Kidney (tissue), 14 donors: ENCODE data around the gene TSPAN15. TPM values are rescaled to one million over a fixed set of nuclear protein-coding genes. Genes with fewer than 3 reads are reported as not detected.

ENCODE experiments used
- DNase-seq, 5 donors: peaks; one replicate each; pipeline ENCODE4 v3.0.0-alpha.2; 2013 to 2020
- FAIRE-seq: peaks from 2 replicates; lab custom pipeline; 2012; peaks lifted over from hg19 to GRCh38; lab: Jason Lieb, UNC
- H3K27ac ChIP-seq, 2 donors: one replicate each; pipeline ENCODE4 v1.7.0; 2013; ENCODE audit warnings: low read depth in 2 of 2, low read length in 2 of 2, inconsistent platforms in 1 of 2
- H3K27me3 ChIP-seq: one replicate; pipeline ENCODE4 v1.7.1; 2013; ENCODE audit warnings: low read length, inconsistent platforms; ENCODE audit not compliant: control insufficient read depth, insufficient read depth
- H3K36me3 ChIP-seq, 3 donors: one replicate each; pipeline versions ENCODE4 v1.7.0 to v1.7.1; 2013; ENCODE audit warnings: low read length in 3 of 3, control low read depth in 1 of 3, inconsistent platforms in 1 of 3; ENCODE audit not compliant: insufficient read depth in 3 of 3, control insufficient read depth in 2 of 3
- H3K4me1 ChIP-seq, 3 donors: one replicate each; pipeline versions ENCODE4 v1.7.0 to v1.7.1; 2013; ENCODE audit warnings: low read length in 3 of 3, inconsistent platforms in 1 of 3, low read depth in 1 of 3; ENCODE audit not compliant: control insufficient read depth in 2 of 3, insufficient read depth in 2 of 3
- H3K4me3 ChIP-seq, 3 donors: one replicate each; pipeline versions ENCODE4 v1.7.0 to v1.8.1; 2013; ENCODE audit warnings: low read length in 3 of 3, control low read depth in 1 of 3, inconsistent platforms in 1 of 3
- H3K9ac ChIP-seq, 3 donors: one replicate each; pipeline versions ENCODE4 v1.7.0 to v1.7.1; 2013; ENCODE audit warnings: low read length in 3 of 3, control low read depth in 1 of 3, inconsistent platforms in 1 of 3
- H3K9me3 ChIP-seq, 3 donors: one replicate each; pipeline versions ENCODE4 v1.7.0 to v1.7.1; 2013; ENCODE audit warnings: low read length in 3 of 3, control low read depth in 1 of 3, inconsistent platforms in 1 of 3; ENCODE audit not compliant: control insufficient read depth in 2 of 3, insufficient read depth in 1 of 3
- intact Hi-C: fragments of 100-400 bp; cut with DNase I; formaldehyde crosslinking; loops from one replicate; pipeline ENCODE4 v1.11.1; 2022
- polyA plus RNA-seq: library from polyadenylated mRNA; stranded (reverse); fragments of 350-450 nt; fragmentation: Illumina TruSeq; extraction: RNeasy Lipid Tissue Mini Kit (QIAGEN cat#74804); gene quantifications from one replicate; pipeline ENCODE4 v1.2.3, GENCODE V29; 2014; ENCODE audit warnings: low read depth, low replicate concordance; ENCODE audit not compliant: insufficient read depth
- total RNA-seq: library from RNA; stranded (reverse); fragmentation: NEBNext Ultra II Directional; extraction: Animal tissue kit (Norgen Biotek cat#: 25700); gene quantifications from one replicate; pipeline ENCODE4 v1.2.1, GENCODE V29; 2021
- TF ChIP-seq, protein P1 (sequence below): IDR thresholded peaks from 3 replicates; pipeline ENCODE4 v1.5.1; 2012; ENCODE audit warnings: mild to moderate bottlenecking, moderate library complexity, borderline replicate concordance; ENCODE audit not compliant: insufficient read depth; ENCODE audit errors: extremely low read depth
- donor health status: control.
- donor health status: control.
- donor health status: control.
- donor health status: control.
- donor health status: control.
- donor health status: DM: yes; HTN: yes; CAD: no.
- donor health status: Normal renal cell carcinoma (clear cell type).

Gene TSPAN15
- total and polyA plus RNA-seq, 2 donors from 2014 or later: 28.2 to 65.4 TPM

DNA sequence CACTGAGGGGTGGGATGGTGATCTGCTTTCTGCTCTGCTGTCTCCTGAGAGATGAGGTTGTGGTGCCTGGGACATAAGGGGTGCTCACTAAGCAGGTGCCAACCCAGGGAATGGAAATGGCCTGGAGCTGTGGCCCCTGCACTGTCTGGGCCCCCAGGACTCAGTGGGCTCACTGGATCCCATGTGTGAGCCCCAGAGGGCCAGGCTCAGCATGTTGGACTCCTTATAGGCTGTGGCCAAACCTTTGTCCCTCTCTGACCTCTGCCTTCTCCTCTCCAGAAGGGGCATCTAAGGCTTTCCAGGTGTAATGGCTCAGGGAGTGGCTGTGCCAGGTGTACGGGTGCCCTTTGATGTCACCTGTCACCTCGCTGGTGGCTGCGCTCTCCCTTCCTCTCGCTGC is 65.5 kb downstream of the TSPAN15 start:
- Histone ChIP-seq H3K9ac (no peak overlapping the region), H3K9me3 (no peaks in the 10 kb centered on the region), H3K27me3 (no peaks in the 10 kb centered on the region), H3K36me3 (no peaks in the 10 kb centered on the region), H3K27ac (no peak overlapping the region), H3K4me1 (no peaks in the 10 kb centered on the region), H3K4me3 (no peak overlapping the region)
- TF ChIP-seq, protein P1, sequence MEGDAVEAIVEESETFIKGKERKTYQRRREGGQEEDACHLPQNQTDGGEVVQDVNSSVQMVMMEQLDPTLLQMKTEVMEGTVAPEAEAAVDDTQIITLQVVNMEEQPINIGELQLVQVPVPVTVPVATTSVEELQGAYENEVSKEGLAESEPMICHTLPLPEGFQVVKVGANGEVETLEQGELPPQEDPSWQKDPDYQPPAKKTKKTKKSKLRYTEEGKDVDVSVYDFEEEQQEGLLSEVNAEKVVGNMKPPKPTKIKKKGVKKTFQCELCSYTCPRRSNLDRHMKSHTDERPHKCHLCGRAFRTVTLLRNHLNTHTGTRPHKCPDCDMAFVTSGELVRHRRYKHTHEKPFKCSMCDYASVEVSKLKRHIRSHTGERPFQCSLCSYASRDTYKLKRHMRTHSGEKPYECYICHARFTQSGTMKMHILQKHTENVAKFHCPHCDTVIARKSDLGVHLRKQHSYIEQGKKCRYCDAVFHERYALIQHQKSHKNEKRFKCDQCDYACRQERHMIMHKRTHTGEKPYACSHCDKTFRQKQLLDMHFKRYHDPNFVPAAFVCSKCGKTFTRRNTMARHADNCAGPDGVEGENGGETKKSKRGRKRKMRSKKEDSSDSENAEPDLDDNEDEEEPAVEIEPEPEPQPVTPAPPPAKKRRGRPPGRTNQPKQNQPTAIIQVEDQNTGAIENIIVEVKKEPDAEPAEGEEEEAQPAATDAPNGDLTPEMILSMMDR: no peak
- intact Hi-C loops: loop anchor here (5.0 kb wide), 1 partner anchor 121 kb away; no protein-coding TSS in a partner anchor
- no peak for FAIRE-seq
- peak in 1 of 5 donors; percentile 29 for DNase-seq

- H3K4me1 ChIP-seq: no peaks in the 10 kb centered on the region
- H3K9me3 ChIP-seq: no peaks in the 10 kb centered on the region
- H3K4me3 ChIP-seq: no peak overlapping the region
- H3K27ac ChIP-seq: no peak overlapping the region
- FAIRE-seq (no peak), DNase-seq (peak in 1 of 5 donors; percentile 32)
- intact Hi-C loops: loop anchor here (5.0 kb wide), 1 partner anchor 120 kb away; no protein-coding TSS in a partner anchor
- no peaks in the 10 kb centered on the region for H3K36me3 ChIP-seq
- no peak overlapping the region for H3K9ac ChIP-seq
- no peaks in the 10 kb centered on the region for H3K27me3 ChIP-seq
- TF ChIP-seq, protein P1: no peak
Measured at GRCh38 chr10:69517271-69517848, 66.1 kb downstream of the TSPAN15 start.

DNA sequence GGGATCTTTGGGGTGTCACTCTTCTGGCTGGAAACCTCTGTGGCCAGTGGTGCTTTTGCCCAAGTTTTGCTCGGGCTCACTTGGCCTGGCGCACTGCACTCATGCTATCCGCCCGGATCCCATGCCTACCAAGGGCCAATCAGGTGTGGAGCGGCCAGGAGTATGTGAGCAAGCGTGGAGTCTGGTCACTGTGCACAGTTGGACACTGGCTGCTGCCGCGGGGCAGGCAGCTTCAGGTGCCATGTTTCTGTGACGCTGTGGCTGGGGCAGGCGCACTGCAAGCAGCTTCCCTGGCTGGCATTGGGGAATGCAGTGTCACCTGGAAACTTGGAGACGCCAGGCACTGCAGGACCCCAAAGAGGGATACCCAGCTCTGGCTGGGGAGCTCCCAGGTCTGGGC is 76.7 kb downstream of the TSPAN15 start:
- Histone ChIP-seq H3K4me1 (no peaks in the 10 kb centered on the region), H3K36me3 (no peaks in the 10 kb centered on the region), H3K27ac (no peak overlapping the region), H3K4me3 (no peak overlapping the region), H3K9ac (no peak overlapping the region), H3K9me3 (no peaks in the 10 kb centered on the region), H3K27me3 (no peaks in the 10 kb centered on the region)
- TF ChIP-seq, protein P1: no peak
- FAIRE-seq: no peak
- intact Hi-C loops: no loop called here
- no peak for DNase-seq
